NCI-H1694 (cell line): ENCODE measurements around the gene ZBTB47.

Experiments used
- DNase-seq: peaks from one replicate; lab custom pipeline; 2025; lab: John Stamatoyannopoulos, UW

The ZBTB47 gene

DNA sequence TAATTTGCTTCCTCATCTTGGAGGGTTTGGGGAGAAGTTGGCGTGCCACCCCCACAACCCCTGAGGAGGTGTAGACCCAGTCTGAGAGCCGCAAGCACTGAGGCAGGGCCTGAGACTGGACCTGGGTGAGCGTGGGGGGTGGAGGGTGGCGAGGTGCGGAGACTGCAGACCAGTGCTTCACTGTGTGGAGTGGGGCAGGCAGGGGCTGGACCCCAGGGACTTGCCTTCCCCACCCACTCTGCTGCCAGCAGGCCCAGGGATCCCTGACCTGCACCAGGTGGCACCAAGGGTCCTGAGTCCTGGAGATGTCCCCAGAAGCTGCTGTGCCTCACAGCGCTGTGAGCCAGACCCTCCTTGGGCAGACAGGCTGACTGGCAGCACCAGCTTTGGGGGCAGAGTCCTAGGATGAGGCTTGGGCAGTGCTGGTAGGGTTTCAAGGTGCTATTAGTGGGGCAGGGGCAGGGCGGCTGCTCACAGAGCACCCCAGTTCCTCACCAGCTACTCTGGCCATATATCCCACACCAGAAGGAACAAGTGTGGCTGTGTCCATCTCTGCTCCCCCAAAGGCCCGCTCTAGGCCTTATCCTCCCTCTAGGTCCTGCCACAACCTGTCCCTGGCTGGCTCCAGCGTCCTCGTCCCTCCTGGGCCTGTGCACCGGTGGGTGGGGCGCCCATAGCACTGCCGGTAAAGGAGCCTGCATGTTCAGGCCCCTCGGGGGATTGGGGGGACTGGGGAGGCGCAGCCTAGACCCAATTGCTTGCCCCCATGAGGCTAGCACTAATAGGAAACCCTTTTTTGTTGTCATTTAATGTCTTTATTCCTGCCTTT, 11.8 kb downstream of the ZBTB47 start:
- no peak for DNase-seq

- no peak for DNase-seq
These were observed 12.5 kb downstream of the ZBTB47 start for GRCh38 chr3:42666022-42666421.

- DNase-seq: no peak
These were observed 13.1 kb downstream of the ZBTB47 start for GRCh38 chr3:42666577-42666998.

DNA sequence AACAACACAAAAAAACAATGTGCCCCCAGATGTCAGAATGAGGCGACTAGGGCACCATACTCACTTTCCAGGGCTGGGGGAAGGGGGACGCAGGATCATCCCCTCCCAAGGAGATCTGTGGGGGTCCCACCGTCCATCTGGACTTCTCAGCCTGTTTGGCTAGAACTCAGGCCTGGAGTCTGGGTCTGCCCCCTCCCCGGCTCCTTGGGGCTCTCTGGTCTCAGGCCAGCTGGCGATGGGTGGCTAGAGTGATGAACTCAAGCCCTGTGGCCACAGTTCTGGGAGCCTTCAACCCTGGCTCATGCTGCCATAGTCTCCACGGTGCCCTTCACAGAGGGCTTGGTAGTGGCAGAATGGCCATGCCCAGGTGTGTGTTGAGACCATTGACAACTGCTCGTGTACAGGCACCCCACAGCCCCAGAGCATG, 13.6 kb downstream of the ZBTB47 start:
- DNase-seq: no peak

DNA sequence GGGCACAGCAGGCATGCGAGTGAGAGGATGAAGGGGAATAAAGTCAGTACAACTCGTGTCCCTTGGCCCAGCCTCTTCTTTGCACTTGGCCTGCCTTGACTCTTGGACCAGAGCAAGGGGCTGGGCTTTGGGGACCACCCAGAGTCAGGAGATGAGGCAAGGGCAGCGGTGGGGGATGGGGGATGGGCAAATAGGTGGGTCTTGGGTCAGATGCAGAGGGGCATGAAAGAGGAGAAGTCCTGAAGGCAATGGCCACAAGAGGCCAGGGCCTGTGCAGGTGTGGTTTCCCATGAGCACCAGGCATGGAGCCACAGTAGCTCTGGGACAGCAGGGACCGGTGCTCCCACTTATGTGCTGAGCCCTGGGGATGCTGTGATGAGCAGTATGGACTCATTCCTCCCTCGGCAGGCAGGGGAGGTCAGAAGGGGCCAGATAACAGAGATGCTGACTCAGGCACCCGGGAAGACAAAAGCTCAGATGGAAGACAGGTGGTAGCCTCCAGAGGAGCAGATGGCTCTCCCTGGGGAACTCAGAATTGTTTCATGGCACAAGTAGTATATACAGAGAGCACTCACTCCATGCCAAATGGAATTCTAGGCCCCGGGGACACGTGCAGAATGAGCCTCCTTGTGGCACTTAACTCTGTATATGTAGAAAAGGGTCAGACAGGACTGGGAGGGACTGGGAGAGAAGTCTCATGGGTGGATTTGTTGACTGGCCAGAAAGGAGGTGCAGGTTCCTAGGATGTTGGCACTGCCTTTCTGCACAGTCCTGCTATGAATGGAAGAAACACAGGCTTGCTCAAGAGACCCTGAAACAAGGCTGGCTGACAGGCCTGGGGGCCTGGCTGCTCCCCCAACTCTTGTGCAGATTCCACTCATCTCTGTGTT, 14.3 kb downstream of the ZBTB47 start:
- peak; percentile 45 for DNase-seq

GRCh38 chr3:42668413-42668760, 14.9 kb downstream of the ZBTB47 start:
- no peak for DNase-seq

GRCh38 chr3:42668793-42669217, 15.3 kb downstream of the ZBTB47 start:
- no peak for DNase-seq

DNA sequence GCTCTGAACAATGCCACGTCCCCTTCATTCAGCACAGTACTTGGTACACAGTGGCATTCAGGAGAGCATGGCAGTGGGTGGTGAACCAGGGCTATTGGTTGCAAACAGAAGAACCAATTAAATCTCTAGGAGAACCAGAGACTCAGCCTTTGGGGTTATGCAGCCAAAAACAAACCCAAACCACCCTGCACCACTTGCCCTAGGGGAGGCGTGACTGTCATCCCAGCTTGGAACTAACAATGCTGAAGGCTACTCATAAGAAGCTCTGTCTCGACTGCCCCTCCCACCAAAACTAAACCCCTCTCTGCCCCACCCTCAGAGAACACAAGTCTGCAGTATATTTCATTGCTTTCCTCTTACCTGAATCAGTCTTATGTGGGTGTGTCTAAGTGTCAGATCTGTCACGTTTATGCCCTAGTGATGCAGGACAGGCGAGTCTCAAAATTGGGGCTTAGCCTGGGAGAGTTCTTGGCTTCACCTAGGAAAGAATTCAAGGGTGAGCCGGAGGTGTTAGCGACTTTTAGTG, 16.6 kb downstream of the ZBTB47 start:
- DNase-seq: no peak

GRCh38 chr3:42670670-42671069, 17.2 kb downstream of the ZBTB47 start:
- no peak for DNase-seq

DNA sequence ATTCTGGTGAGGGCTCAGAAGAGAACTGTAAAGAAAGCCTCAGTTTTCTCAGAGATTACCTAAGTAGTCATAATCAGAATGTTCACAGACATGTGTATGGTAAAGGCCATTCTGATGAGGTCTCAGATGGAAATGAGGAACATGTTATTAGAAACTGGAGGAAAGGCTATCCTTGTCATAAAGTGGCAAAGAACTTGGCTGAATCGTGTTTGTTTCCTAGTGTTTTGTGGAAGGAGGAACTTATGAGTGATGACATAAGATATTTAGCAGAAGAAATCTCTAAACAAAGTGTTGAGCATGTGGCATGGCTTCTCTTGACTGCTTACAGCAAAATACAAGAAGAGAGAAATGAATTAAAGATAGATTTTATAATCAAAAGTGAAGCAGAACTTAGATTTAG, 19.0 kb downstream of the ZBTB47 start:
- no peak for DNase-seq

- no peak for DNase-seq
These were observed 19.6 kb downstream of the ZBTB47 start for GRCh38 chr3:42673082-42673481.

DNA sequence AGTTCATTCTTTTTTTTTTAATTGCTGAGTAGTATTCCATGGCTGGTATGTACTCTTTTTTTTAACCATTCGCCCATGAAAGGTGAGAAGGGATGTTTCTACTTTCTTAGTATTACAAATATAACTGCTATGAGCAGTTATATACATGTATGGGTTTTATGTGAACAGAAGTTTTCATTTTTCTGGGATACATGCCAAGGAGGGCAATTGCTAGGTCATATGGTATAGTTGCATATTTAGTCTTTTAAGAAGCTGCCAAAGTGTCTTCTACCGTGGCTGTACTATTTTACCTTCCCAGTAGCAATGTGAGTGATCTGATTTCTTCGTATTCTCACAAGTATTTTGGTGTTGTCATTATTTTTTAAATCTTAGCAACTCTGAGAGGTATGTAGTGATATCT, 20.6 kb downstream of the ZBTB47 start:
- DNase-seq: peak; percentile 59

- DNase-seq: no peak
These were observed 22.4 kb downstream of the ZBTB47 start for GRCh38 chr3:42675909-42676308.

DNA sequence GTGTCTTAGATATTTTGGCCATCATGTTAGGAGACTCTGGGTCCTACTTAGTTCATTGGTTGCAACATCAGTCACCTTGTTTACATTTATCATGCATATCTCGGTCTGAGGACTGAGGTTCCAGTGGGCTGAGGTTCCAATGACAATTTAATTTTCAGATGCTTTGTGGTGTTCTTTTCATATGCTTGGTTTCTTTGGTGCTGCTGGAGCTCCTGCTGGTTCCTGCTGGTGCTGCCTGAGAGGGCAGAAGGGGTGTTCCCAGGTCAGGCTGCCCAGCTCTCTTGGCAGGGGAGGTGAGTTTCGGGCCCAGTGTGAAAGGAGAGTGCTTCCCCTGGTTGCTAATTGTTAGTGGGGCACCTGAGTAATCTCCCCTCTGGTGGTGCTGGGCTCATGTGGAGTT, 24.9 kb downstream of the ZBTB47 start:
- no peak for DNase-seq

DNA sequence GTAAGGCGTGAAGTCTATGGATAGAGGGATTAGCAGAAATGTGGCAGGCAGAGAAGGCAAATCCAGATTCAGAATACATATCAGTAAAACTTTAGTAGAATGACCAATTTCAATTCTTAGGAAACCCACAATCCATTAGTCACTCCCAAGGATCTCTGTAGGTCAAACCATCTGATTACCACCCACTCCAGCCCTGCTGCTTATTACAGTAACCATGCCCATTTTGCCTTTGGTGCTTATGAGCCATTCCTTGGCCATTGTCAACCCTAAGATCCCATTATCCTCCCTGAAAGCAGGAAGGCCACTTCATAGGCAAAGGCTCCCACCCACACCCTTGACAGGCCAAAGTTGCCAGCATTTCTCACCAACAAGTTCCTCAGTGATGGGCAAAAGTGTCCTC, 26.8 kb downstream of the ZBTB47 start:
- DNase-seq: no peak

GRCh38 chr3:42680806-42681205, 27.3 kb downstream of the ZBTB47 start:
- no peak for DNase-seq

- DNase-seq: no peak
These were observed 28.0 kb downstream of the ZBTB47 start for GRCh38 chr3:42681361-42682038.

- DNase-seq: no peak
These were observed 29.0 kb downstream of the ZBTB47 start for GRCh38 chr3:42682301-42683070.

GRCh38 chr3:42683875-42684598, 30.5 kb downstream of the ZBTB47 start:
- no peak for DNase-seq

GRCh38 chr3:42684632-42685362, 31.3 kb downstream of the ZBTB47 start:
- DNase-seq: no peak
